ENCODE results near the gene PPCS. TPM values are rescaled to one million over a fixed set of nuclear protein-coding genes. Genes with fewer than 3 reads are reported as not detected.

Gene PPCS
- total RNA-seq, 2 donors from 2014 or later: 93.0 to 108 TPM

GRCh38 chr1:42427240-42427639, 29.1 kb upstream of the PPCS start:
- H3K27ac ChIP-seq: no peak overlapping the region
- DNase-seq: no peak
- intact Hi-C loops (cut with DNase I): no loop called here
- no peaks in the 10 kb centered on the region for H3K27me3 ChIP-seq
- no peaks in the 10 kb centered on the region for H3K36me3 ChIP-seq
- no peak for TF ChIP-seq CTCF (IDR thresholded peaks at IDR 0.05)
- H3K9me3 ChIP-seq: no peaks in the 10 kb centered on the region
- H3K9ac ChIP-seq (ENCODE audit: low read depth in 2 of 2, low read length in 2 of 2): no peak overlapping the region
- no peak overlapping the region for H3K4me3 ChIP-seq
- H3K4me1 ChIP-seq: no peaks in the 10 kb centered on the region

- intact Hi-C loops (cut with DNase I): no loop called here
These were observed 26.7 kb upstream of the PPCS start for GRCh38 chr1:42429603-42430002.

GRCh38 chr1:42430286-42431135, 25.8 kb upstream of the PPCS start:
- Histone ChIP-seq H3K36me3 (no peaks in the 10 kb centered on the region), H3K9me3 (no peaks in the 10 kb centered on the region), H3K27ac (peak overlapping the region; percentile 71), H3K9ac (ENCODE audit: low read depth in 2 of 2, low read length in 2 of 2) (peak overlapping the region in 1 of 2 donors; percentile 36), H3K4me3 (no peak overlapping the region), H3K4me1 (no peaks in the 10 kb centered on the region), H3K27me3 (no peaks in the 10 kb centered on the region)
- intact Hi-C loops (cut with DNase I): no loop called here
- TF ChIP-seq CTCF (IDR thresholded peaks at IDR 0.05): no peak
- DNase-seq: no peak

More at GRCh38 chr1:42429603-42430002, 26.7 kb upstream of the PPCS start:
- no peak for TF ChIP-seq CTCF (IDR thresholded peaks at IDR 0.05)
- Histone ChIP-seq H3K9me3 (no peaks in the 10 kb centered on the region), H3K27me3 (no peaks in the 10 kb centered on the region), H3K27ac (no peak overlapping the region), H3K36me3 (no peaks in the 10 kb centered on the region), H3K4me3 (no peak overlapping the region), H3K4me1 (no peaks in the 10 kb centered on the region), H3K9ac (ENCODE audit: low read depth in 2 of 2, low read length in 2 of 2) (no peak overlapping the region)
- no peak for DNase-seq

- Histone ChIP-seq H3K9ac (ENCODE audit: low read depth in 2 of 2, low read length in 2 of 2) (peak overlapping the region in 1 of 2 donors; percentile 22), H3K27ac (peak overlapping the region; percentile 71), H3K27me3 (no peaks in the 10 kb centered on the region), H3K36me3 (no peaks in the 10 kb centered on the region), H3K4me3 (no peak overlapping the region), H3K4me1 (no peaks in the 10 kb centered on the region), H3K9me3 (no peaks in the 10 kb centered on the region)
- TF ChIP-seq CTCF (IDR thresholded peaks at IDR 0.05): no peak
- peak; percentile 62 for DNase-seq
- intact Hi-C loops (cut with DNase I): no loop called here
These were observed 24.8 kb upstream of the PPCS start for GRCh38 chr1:42431514-42431913.

GRCh38 chr1:42432714-42433113, 23.6 kb upstream of the PPCS start:
- no peaks in the 10 kb centered on the region for H3K9me3 ChIP-seq
- H3K4me3 ChIP-seq: no peak overlapping the region
- H3K27me3 ChIP-seq: no peaks in the 10 kb centered on the region
- no peaks in the 10 kb centered on the region for H3K36me3 ChIP-seq
- TF ChIP-seq CTCF (IDR thresholded peaks at IDR 0.05): no peak
- intact Hi-C loops (cut with DNase I): no loop called here
- no peak overlapping the region for H3K27ac ChIP-seq
- H3K4me1 ChIP-seq: no peaks in the 10 kb centered on the region
- DNase-seq: no peak
- no peak overlapping the region for H3K9ac ChIP-seq (ENCODE audit: low read depth in 2 of 2, low read length in 2 of 2)

All from colonic mucosa (tissue), 4 donors.